Measurements from ENCODE around the gene IGFBP6.

Gene IGFBP6

DNA sequence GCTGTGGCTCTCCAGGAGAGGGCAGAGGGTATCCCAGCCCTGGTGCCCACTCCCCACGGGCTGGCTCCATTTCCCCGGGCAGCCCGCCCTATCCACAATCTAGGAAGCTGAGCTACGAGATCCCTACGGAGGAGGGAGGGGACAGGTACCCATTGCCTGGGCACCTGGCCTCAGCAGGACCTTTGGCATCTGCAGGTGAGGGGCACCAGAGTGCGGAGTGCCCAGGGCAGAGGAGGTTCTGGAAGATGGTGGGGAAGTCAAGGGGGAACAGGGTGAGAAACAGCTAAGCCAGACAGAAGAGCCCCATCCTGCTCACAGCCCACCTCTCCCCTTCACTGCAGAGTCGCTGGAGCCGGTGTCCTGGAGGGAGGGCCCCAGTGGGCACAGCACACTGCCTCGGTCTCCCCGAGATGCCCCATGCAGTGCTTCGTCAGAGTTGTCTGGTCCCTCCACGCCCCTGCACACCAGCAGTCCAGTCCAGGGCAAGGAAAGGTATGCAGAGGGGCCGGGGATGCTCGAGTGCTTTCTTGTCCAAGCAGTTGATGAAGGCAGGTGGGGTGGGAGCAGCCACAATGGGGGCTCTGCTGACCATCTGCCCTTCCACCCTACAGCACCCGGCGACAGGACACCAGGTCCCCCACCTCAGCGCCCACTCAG lies 37.3 kb upstream of the IGFBP6 start:
- WGBS, 2 donors (ENCODE audit: extremely low coverage in 2 of 2, insufficient read length in 2 of 2, insufficient replicate concordance in 1 of 2), result no CpG with 5 or more reads among the region's 17 CpGs

DNA sequence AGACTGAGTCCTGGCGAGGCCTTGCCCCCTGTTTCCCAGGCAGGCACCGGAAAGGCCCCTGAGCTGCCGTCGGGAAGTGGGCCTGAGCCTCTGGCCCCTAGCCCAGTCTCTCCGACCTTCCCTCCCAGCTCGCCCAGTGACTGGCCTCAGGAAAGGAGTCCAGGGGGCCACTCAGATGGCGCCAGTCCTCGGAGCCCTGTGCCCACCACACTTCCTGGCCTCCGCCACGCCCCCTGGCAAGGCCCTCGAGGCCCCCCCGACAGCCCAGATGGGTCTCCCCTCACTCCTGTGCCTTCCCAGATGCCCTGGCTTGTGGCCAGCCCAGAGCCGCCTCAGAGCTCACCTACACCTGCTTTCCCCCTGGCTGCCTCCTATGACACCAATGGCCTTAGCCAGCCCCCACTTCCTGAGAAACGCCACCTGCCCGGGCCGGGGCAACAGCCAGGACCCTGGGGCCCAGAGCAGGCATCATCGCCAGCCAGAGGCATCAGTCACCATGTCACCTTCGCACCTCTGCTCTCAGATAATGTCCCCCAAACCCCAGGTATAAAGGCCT lies 36.7 kb upstream of the IGFBP6 start:
- H3K18ac ChIP-seq (ENCODE audit: low read length), result no peak overlapping the region
- H3K4me2 ChIP-seq (ENCODE audit: insufficient read depth, low read length, poor library complexity, severe bottlenecking), result no peak overlapping the region
- peaks cover 3 to 6% of the 10 kb centered on the region in 2 donors for H3K36me3 ChIP-seq (replicated peaks in 1 of 2; ENCODE audit: control insufficient read depth in 2 of 2, insufficient read depth in 2 of 2, low read length in 2 of 2)
- H3K27me3 ChIP-seq (ENCODE audit: control insufficient read depth in 3 of 3, insufficient read depth in 3 of 3, low read depth in 1 of 3, low read length in 3 of 3), result no peaks in the 10 kb centered on the region
- H2AFZ ChIP-seq (ENCODE audit: low read length), result no peak overlapping the region
- WGBS, 2 donors (ENCODE audit: extremely low coverage in 2 of 2, insufficient read length in 2 of 2, insufficient replicate concordance in 1 of 2), result no CpG with 5 or more reads among the region's 18 CpGs
- H2BK15ac ChIP-seq (ENCODE audit: low read length), result peak overlapping the region; percentile 58
- H2BK12ac ChIP-seq (ENCODE audit: low read length), result peak overlapping the region; percentile 84
- H3K27ac ChIP-seq (replicated peaks; ENCODE audit: low read length), result no peak overlapping the region
- H2BK5ac ChIP-seq (ENCODE audit: low read length), result peak overlapping the region; percentile 83
- H3K9me3 ChIP-seq (replicated peaks in 1 of 2; ENCODE audit: control insufficient read depth in 2 of 2, insufficient read depth in 1 of 2, low read depth in 1 of 2, low read length in 2 of 2), result no peaks in the 10 kb centered on the region
- peak overlapping the region; percentile 78 for H3K23ac ChIP-seq (ENCODE audit: low read depth, low read length, poor library complexity)
- H3K4me3 ChIP-seq (ENCODE audit: low read length in 2 of 2), result no peak overlapping the region
- no peak overlapping the region for H3K14ac ChIP-seq (ENCODE audit: low read length)
- H2AK5ac ChIP-seq (ENCODE audit: low read depth, low read length), result peak overlapping the region; percentile 56
- H4K91ac ChIP-seq (ENCODE audit: low read depth, low read length, poor library complexity), result no peak overlapping the region
- peaks cover 0 to 2% of the 10 kb centered on the region in 2 donors for H3K4me1 ChIP-seq (ENCODE audit: control insufficient read depth in 2 of 2, insufficient read depth in 1 of 2, low read depth in 1 of 2, low read length in 2 of 2)
- peak overlapping the region; percentile 21 for H3K9ac ChIP-seq (ENCODE audit: low read depth, low read length, poor library complexity)
- H2BK120ac ChIP-seq (ENCODE audit: low read depth, low read length), result peak overlapping the region; percentile 72
- no peaks in the 10 kb centered on the region for H3K79me1 ChIP-seq (ENCODE audit: low read depth, low read length)
- DNase-seq (ENCODE audit: low spot score), result no peak
- H3K4ac ChIP-seq (ENCODE audit: low read length), result no peak overlapping the region
- H4K8ac ChIP-seq (ENCODE audit: low read depth, low read length), result no peak overlapping the region

More for the DNA sequence above, 37.3 kb upstream of the IGFBP6 start:
- Histone ChIP-seq H2AK5ac (ENCODE audit: low read depth, low read length) (peak overlapping the region; percentile 97), H3K9ac (ENCODE audit: low read depth, low read length, poor library complexity) (peak overlapping the region; percentile 21), H4K8ac (ENCODE audit: low read depth, low read length) (no peak overlapping the region), H3K79me1 (ENCODE audit: low read depth, low read length) (no peaks in the 10 kb centered on the region), H3K36me3 (replicated peaks in 1 of 2; ENCODE audit: control insufficient read depth in 2 of 2, insufficient read depth in 2 of 2, low read length in 2 of 2) (peaks cover 0 to 6% of the 10 kb centered on the region in 2 donors), H2BK120ac (ENCODE audit: low read depth, low read length) (peak overlapping the region; percentile 72), H3K23ac (ENCODE audit: low read depth, low read length, poor library complexity) (peak overlapping the region; percentile 89), H3K9me3 (replicated peaks in 1 of 2; ENCODE audit: control insufficient read depth in 2 of 2, insufficient read depth in 1 of 2, low read depth in 1 of 2, low read length in 2 of 2) (no peaks in the 10 kb centered on the region), H2BK15ac (ENCODE audit: low read length) (peak overlapping the region; percentile 87), H4K91ac (ENCODE audit: low read depth, low read length, poor library complexity) (no peak overlapping the region), H3K18ac (ENCODE audit: low read length) (peak overlapping the region; percentile 92), H2BK5ac (ENCODE audit: low read length) (no peak overlapping the region), H3K4me3 (ENCODE audit: low read length in 2 of 2) (no peak overlapping the region), H3K4me2 (ENCODE audit: insufficient read depth, low read length, poor library complexity, severe bottlenecking) (no peak overlapping the region), H2AFZ (ENCODE audit: low read length) (no peak overlapping the region), H3K27me3 (ENCODE audit: control insufficient read depth in 3 of 3, insufficient read depth in 3 of 3, low read depth in 1 of 3, low read length in 3 of 3) (no peaks in the 10 kb centered on the region), H3K4ac (ENCODE audit: low read length) (no peak overlapping the region), H3K27ac (replicated peaks; ENCODE audit: low read length) (no peak overlapping the region), H2BK12ac (ENCODE audit: low read length) (peak overlapping the region; percentile 84), H3K4me1 (ENCODE audit: control insufficient read depth in 2 of 2, insufficient read depth in 1 of 2, low read depth in 1 of 2, low read length in 2 of 2) (peaks cover 0 to 2% of the 10 kb centered on the region in 2 donors), H3K14ac (ENCODE audit: low read length) (peak overlapping the region; percentile 71)
- DNase-seq (ENCODE audit: low spot score), result no peak

DNA sequence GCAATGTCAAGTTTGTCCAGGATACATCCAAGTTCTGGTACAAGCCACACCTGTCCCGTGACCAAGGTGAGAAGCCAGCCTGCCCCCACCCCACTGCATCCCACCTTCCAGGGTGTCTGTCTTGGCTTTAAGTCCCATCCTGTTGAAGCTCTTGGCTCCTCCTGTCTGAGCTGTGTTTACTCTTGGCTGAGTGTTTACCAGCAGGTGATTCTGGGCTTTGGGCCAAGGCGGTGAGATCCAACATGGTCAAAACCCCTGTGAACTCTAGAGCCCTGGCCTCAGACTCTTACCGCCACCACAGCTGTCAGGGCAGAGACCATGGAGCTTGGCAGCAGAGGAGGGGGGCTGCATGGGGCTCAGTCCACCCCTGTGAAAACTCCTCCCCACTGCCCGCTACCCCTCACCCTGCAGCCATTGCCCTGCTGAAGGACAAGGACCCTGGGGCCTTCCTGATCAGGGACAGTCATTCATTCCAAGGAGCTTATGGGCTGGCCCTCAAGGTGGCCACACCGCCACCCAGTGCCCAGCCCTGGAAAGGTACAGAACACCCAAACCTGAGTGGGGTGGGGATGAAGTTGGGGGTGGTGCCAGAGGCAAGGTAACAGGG lies 36.0 kb upstream of the IGFBP6 start:
- DNase-seq (ENCODE audit: low spot score), result no peak
- no peak overlapping the region for H2AFZ ChIP-seq (ENCODE audit: low read length)
- H3K36me3 ChIP-seq (replicated peaks in 1 of 2; ENCODE audit: control insufficient read depth in 2 of 2, insufficient read depth in 2 of 2, low read length in 2 of 2), result peaks cover 3 to 6% of the 10 kb centered on the region in 2 donors
- no peak overlapping the region for H3K4me3 ChIP-seq (ENCODE audit: low read length in 2 of 2)
- H3K27ac ChIP-seq (replicated peaks; ENCODE audit: low read length), result no peak overlapping the region
- H3K18ac ChIP-seq (ENCODE audit: low read length), result peak overlapping the region; percentile 21
- H3K79me1 ChIP-seq (ENCODE audit: low read depth, low read length), result no peaks in the 10 kb centered on the region
- no peak overlapping the region for H3K4me2 ChIP-seq (ENCODE audit: insufficient read depth, low read length, poor library complexity, severe bottlenecking)
- H3K4me1 ChIP-seq (ENCODE audit: control insufficient read depth in 2 of 2, insufficient read depth in 1 of 2, low read depth in 1 of 2, low read length in 2 of 2), result peaks cover 0 to 2% of the 10 kb centered on the region in 2 donors
- peak overlapping the region; percentile 40 for H3K9ac ChIP-seq (ENCODE audit: low read depth, low read length, poor library complexity)
- WGBS, 2 donors (ENCODE audit: extremely low coverage in 2 of 2, insufficient read length in 2 of 2, insufficient replicate concordance in 1 of 2), result no CpG with 5 or more reads among the region's 5 CpGs
- peak overlapping the region; percentile 78 for H3K23ac ChIP-seq (ENCODE audit: low read depth, low read length, poor library complexity)
- no peak overlapping the region for H2BK120ac ChIP-seq (ENCODE audit: low read depth, low read length)
- no peak overlapping the region for H4K8ac ChIP-seq (ENCODE audit: low read depth, low read length)
- H3K27me3 ChIP-seq (ENCODE audit: control insufficient read depth in 3 of 3, insufficient read depth in 3 of 3, low read depth in 1 of 3, low read length in 3 of 3), result no peaks in the 10 kb centered on the region
- peak overlapping the region; percentile 17 for H2BK12ac ChIP-seq (ENCODE audit: low read length)
- peak overlapping the region; percentile 91 for H2AK5ac ChIP-seq (ENCODE audit: low read depth, low read length)
- H2BK5ac ChIP-seq (ENCODE audit: low read length), result peak overlapping the region; percentile 83
- peak overlapping the region; percentile 58 for H2BK15ac ChIP-seq (ENCODE audit: low read length)
- no peaks in the 10 kb centered on the region for H3K9me3 ChIP-seq (replicated peaks in 1 of 2; ENCODE audit: control insufficient read depth in 2 of 2, insufficient read depth in 1 of 2, low read depth in 1 of 2, low read length in 2 of 2)
- peak overlapping the region; percentile 5 for H3K14ac ChIP-seq (ENCODE audit: low read length)
- H4K91ac ChIP-seq (ENCODE audit: low read depth, low read length, poor library complexity), result no peak overlapping the region
- H3K4ac ChIP-seq (ENCODE audit: low read length), result no peak overlapping the region
